HG03097 (cell line): ENCODE data around the gene LAMC2.
"Not testable (repeated sequence)": the region's sequence is repeated elsewhere in the genome, so short reads cannot be mapped to it uniquely, and the experiment has no call there.

ENCODE experiments used
- ATAC-seq: cut with Tn5 transposase; IDR thresholded peaks from one replicate; pipeline ENCODE4 v1.9.1; 2021; ENCODE audit not compliant: unreplicated experiment, low FRiP score

LAMC2 gene

DNA sequence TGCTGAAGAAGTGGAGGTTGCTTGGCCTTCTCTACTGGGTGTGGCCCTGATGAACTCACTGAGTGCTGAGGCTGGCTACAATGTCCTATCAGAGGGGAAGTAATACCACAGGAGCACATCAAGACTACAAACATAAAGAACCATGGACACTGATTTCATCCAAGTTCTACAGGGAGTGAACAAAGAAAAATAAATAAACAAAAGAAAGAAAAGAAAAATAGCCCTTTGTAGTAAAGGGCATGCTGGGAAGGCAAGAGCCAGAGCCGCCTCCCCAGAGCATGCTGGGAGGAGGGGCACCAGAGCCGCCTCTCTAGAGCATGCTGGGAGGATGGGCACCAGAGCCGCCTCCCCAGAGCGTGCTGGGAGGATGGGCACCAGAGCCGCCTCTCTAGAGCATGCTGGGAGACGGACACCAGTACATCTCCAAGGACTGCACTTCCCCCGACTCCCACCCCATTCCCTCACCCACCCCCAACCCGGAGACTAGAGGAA lies 65.9 kb downstream of the LAMC2 start:
- no peak for ATAC-seq

DNA sequence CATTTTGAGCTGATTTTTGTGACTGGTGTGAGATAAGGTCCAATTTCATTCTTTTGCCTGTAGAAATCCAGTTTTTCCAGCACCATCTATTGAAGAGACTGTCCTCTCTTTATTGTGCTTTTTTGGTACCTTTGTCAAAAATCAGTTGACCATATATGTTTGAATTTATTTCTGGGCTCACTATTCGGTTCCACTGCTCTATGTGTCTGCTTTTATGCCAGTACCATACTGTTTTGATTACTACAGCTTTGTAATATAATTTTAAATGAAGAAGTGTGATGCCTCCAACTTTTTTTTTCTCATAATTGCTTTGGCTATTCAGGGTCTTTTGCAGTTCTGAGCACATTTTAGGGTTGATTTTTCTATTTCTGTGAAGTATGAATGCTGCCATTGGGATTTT lies 69.0 kb downstream of the LAMC2 start:
- no peak for ATAC-seq

DNA sequence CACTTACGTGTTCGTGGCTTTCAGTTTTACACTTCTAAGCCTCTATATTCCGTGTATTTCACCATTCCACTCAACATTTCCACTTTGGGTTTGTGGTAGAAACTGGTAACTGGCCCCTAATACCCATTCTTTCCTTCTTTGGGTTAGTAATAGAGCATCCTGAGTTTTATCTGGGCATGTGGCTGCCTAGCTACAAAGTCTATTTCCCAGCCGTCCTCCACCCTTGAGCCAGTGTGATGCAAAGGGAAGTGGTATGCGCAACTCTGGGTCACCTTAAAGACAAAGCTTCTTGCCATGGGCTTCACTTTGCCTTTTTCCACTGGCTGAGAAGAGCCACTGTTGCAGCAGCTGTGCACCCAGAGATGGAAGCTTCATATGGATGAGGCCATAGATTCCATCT lies 73.9 kb downstream of the LAMC2 start:
- ATAC-seq = no peak

DNA sequence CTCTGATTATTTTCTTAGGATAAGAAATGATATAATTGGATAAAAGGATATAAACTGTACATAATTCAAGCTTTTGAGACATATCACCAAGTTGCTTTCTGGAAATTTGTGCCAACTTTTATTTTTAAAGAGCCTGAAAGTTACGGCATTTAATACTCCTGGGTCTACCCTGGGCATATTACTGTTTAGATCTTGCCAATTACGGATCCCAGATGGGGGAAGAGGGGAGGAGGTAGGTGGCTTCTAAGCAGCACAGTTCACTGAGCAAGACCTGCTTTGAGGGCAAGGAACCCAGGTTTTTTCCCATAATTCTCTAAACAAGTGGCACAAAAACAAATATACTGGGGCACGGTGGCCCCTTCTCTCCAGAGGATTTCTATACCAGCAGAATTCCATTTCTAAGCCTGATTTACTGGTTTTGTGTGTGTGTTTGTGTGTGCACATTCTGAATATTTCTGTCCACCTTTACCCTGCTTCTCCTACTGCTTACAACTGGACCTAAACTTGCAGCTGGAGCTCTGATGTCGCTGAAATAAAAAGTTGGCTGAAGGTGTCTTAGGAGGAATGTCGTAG lies 76.7 kb downstream of the LAMC2 start:
- ATAC-seq = no peak

DNA sequence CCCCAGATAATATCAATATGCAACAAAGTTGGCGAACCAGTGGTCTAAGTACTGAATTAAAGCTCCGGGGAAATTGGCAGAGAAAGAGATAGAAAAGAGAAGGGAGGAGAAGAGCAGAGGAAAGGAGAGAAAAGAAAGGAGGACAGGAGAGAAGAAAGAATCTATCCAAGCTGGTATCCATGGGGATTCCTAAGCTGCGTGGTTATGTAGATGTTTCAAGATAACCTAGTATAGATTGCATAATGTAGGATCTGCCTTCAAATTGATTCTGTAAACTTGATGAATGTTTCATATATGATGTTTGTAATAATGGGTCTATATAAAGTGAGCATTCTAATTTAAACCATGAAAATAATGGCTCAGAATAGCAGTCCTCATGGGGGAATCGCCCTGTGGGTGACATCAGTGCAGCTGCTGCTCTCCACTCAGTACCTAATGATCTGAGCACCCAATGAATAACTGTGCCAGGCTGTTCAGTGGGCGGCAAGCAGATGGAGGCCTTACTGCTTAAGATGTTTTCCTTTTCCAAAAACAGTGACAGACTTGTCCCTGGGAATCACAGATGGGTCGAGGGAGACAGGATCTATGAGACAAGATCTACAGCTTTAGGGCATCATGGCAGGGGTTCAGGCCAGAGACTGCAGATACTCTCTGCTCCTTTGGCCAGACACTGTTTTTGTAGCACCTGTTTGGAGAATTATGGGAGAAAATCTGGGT lies 78.0 kb downstream of the LAMC2 start:
- ATAC-seq = no peak

DNA sequence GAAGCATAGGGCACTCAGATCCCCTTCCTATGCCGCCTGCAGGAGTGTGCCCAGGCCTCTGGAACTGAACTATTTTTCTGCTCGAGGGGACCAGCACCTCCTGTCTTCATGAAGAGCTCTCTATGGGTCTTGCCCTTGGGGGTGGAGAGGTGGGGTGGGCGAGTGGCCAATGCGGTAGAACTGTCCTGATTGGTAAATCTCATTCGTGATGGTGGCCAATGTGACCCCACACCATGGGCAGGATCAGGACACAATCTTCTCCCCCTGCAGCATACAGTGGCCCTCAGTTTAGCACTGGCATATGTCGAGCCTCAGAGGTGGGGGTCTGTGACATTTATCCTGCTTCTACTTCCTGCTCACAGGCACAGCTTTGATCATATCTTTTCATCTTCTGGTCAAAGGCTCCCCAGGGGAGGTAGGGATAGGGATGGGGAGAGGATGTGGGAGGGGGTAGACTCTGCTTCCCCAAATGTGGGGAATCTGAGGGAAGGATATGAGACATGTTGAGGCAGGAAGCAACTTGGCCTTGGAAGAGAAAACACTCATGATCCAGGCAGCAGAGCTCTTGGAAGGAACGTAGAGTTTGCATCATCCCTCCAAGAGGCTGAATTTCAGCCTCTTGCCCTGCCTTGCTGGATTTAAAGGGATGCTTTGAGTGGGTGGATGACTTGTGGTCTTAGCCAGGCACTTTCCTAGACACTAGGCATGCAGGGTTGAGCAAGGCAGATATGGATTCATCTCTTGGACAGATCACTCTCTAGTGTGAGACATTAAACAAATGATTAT lies 81.8 kb downstream of the LAMC2 start:
- ATAC-seq = no peak

DNA sequence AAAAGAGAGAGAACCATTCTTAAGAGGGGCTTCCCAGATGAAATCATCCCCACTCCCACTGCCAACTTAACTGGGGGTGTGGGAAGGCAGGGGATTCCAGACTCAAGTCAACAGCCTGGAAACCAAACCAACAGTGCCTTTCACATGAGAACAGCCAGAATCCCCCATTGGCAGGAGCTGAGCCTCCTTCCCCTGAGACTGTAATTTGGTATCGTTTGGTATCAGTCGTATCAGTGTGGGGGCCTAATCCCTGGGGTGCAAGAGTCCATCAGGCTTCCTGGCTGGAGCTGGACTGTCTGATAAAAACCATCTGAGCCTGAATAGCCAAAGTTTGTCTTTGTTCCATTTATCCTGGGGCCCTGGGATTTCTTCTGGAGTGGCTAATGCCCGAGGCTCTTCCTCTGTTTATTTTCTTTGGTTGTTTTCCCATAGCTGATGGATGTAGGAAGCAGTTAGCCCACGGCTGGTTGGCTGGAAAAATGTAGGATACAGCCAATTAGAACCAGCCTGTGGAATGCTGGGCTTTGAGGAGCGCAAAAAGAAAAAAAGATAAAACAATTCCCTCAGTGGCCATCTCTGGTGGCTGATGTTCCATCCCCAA lies 84.6 kb downstream of the LAMC2 start:
- no peak for ATAC-seq

DNA sequence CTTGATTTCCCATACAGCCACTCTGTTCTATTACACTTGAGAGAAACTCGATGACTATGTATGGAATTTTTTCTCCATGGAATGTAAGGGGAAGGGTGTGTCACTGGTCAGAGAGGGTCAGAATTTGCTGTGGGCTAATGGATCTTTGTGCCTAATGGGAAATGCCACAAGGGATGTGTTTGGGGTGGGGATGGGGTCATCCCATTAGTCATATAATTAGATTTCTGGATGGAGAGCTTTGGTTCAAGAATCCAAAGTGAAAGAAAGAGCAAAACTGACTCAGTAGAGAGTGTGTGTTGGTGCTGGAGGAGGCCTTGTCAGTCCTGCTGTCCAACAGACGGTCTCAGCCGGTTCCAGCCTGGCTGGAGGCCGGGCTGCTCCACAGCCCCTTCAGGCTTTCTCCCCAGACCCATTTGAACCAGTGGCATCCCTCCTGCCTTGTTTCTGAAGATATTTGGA lies 86.4 kb downstream of the LAMC2 start:
- no peak for ATAC-seq

DNA sequence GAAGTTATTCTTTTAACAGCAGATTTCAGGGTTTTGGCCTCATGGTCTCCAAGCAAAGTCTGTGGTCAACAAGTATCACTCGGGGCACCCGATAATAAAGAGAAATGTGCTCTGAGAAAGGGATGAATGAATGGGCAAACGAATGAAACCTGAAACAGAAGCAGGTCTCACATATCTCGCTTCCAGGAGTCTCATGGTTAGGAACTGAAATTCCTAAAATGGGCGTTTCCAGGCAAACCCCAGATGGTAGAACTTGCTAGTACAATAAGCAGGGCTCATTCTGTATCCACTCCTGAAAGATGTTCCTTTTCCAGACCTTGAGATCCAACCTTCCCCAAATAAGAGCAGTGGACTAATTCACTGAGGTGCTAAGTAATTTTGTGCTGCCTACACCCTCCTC lies 87.2 kb downstream of the LAMC2 start:
- no peak for ATAC-seq

DNA sequence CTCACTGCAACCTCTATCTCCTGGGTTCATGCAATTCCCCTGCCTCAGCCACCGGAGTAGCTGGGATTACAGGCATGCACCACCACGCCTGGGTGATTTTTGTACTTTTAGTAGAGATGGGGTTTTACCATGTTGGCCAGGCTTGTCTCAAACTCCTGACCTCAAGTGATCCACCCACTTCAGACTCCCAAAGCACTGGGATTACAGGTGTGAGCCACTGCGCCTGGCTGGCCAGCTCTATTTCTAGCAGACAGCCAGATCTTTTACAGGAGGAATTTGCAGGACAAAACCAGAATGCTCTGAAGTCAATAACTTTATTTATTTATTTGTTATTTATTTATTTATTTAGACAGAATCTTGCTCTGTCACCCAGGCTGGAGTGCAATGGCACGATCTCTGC lies 87.9 kb downstream of the LAMC2 start:
- ATAC-seq = not testable (repeated sequence)

DNA sequence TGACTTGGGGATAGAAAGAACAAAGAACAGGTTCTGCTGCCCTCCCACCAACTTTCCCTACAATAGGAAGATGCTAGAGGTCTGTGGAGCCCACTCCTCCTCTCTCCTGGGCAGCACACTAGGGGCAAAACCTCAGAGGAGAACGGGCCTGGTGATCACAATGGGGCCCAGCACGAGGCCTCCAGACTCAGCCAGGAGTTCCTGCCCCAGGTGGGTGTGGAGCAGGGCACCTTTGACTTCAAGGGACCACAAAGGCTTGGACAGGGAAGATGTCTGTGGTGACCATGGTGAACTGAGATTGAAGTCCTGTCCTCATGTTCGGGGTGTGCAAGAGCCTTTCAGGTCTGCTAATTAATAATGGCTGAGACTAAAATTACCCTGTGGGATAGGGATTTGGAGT lies 88.8 kb downstream of the LAMC2 start:
- no peak for ATAC-seq

DNA sequence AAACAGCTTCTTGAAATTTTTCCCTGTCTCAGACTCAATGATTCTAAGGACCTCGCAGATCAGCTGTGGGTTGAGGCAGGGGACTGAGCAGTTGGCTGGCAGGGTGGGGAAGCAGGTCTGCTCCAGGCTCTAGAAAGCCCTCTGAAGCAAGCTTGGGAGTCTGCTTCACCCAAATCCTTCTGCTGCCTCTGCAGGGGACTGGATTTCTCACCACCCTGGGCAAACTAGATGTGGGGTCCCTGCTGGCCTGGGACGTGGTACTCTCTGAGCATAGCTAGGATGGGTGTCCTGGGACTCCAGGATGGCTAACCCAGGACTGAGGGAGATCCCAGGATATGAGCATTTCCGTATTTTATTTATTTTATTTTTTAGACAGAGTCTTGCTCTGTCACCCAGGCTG lies 89.3 kb downstream of the LAMC2 start:
- no peak for ATAC-seq

DNA sequence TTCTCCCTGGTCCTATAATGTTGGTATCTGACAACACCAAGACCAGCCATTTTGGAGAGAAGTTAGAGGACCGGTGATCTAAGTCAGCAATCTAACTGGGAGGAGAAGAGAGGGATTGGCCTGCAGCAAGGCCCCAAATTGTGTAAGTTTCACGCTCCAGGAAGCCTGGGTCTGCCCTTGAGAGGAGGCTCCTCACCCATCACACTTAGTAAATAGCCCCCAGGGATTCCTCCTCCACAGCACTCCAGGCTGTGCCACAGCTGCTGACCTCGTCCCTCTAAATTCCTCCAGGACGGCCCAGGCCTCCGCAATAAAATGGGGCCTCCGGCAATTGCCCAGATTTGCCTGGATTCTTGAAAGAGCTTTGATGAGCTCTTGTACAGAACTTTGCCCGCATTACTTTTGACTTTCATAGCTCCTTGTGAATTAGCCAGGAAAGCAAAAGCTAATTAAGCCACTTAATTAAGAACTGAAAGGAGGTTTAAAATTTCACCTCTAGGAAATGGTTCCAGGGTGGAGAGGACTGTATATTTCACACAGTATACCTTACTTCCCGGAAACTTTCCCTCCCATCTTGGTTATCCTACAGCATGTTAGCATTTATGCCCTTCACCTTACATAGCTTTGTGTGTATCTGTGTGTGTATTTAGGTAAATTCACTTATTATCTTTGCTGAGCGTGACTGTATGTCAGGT lies 90.5 kb downstream of the LAMC2 start:
- ATAC-seq = no peak

DNA sequence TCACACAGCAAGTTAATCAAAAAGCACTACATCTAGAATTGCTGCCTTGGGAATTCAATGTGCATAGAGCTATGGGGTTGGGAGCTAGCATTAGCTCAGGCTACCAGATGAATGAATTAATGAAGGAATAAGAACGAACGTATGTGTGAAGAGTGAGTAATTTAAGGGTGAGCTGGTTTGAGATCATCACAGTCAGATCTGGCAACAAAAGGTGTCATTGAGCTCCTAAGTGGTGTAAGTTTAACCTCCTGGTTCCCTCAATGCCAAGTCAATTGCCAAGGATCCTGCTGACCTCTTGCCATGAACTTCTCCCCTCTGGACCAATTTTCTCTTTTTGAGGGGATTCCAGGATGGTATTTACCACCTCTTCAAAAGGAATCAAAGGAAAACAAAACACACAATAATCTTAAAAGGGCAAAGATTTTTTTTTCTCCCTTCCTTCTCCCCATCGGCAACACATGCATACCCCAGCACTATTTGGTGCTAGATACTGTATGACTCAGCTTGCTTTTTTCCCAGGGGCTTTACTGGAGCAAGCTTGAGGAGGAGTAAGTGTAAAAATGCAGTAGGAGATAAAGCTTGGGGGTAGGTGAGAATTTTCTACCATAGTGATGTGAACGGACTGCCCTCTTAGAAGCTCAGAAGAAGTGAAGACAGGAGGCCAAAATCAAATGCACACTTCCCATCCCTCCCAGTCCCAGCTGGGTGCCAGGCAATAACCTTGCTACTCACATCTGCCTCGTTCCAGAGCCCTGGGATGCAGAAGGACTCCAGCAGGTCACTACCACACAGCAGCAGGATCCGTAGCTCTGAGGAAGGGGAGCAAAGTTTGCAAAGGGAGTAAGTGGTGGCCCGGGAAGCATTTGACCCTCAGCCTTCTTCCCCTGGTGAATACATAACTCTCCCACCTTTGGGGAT lies 92.0 kb downstream of the LAMC2 start:
- ATAC-seq = no peak

DNA sequence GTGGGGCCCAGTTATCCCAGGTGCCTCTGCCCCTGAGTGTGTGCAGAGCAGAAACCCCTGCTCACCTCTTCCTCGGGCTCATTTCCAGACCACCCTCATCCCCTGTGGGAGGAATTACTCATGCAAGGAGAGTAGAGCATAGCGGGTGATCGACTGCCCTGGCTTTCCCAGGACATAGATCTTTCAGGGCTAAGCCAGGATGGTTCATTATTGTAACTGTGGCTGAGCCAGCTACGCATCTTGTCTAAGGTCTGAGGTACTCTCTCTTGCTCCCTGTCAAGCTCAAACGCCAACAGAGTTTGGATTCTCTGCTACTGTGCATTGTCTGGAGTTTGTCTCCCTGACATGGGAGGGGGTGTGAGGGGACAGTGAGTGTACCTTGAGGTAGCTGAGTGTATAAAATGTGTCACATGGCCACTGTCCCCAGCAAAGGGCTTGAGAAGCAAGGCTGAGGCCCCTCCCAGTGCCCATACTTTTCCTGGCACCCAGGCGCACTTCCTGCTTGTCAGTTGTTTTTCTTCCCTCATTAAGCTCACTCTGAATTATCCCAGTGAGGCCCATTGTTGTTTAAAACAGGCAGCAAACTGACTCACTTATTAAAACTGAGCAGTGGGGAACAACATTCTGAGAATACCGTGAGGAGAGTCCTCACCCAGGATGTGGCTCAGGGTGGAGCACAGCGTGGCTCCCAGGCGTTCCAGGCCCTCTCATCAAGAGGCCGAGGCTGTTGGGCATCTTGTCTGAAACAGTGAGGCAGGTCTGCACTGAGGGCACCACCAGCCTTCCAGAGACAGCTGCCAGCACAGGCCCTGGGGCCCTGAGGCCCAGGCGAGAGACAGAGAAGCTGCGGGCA lies 92.9 kb downstream of the LAMC2 start:
- ATAC-seq = no peak

DNA sequence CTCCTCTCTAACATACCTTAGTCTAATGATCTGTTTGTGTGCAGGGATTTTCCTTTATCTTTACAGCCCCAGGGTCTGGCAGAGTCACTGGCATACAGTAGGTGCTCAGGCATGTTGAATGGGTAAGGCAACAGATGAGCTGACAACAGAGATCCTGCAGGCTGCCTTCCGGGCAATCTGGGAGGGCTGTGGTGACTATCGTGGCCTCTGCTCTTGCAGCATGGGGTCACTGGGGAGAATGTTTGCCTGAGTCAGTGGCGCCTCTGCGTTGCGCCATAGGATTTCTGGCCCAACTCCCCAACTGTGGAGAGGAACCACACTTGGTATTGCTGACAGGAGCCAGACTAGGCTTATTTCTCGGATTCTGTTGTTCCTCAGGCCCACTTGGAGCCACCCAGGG lies 93.8 kb downstream of the LAMC2 start:
- no peak for ATAC-seq

DNA sequence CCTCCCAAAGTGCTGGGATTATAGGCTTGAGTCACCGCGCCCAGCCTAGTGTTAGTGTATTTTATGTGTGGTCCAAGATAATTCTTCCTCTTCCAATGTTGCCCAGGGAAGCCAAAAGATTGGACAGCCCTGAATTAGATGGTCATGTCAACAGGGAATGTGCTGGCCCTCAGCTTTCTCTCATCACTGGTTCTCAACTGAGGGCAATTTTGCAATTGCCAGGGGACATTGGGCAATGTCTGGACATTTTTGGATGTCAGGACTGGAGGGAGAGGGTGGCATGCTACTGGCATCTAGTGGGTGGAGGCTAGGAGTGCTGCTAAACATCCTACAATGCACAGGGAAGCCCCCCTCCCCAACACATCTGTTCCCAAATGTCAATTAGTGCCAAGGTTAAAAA lies 95.0 kb downstream of the LAMC2 start:
- ATAC-seq = no peak

DNA sequence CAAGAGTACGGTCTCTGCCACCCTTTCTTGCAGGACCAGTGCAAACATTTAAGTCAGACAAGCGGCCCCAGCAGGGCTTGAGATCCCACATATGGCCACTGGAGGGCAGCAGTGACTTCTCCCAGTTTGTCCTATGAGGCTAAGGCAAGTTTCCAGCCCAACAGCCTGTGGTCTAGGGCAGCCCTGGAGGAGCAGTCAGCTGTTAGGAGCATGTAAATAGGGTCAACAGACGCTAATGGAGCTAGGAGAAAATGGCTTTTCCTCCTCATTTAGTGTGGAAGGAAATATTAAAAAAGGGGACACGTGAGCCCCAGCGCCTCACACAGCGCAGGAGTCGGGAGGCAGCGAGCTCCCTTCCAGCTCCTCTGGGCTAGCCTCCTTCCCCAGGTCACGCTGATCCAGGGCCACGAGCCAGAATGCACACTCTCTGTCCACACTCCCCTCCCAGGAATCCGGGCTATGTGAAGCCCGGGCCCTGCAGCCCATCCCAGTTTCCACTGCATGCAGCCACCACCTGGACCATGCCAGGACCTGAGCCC lies 95.6 kb downstream of the LAMC2 start:
- no peak for ATAC-seq
